Measurements from ENCODE around the gene DDX20. TPM values are rescaled to one million over a fixed set of nuclear protein-coding genes. Genes with fewer than 3 reads are reported as not detected.

Gene DDX20
- total and polyA plus RNA-seq, 2 of the 8 experiments (the other 6 are each of a cell fraction or from before 2014, with no cell fraction given): 7.5 to 24.7 TPM

DNA sequence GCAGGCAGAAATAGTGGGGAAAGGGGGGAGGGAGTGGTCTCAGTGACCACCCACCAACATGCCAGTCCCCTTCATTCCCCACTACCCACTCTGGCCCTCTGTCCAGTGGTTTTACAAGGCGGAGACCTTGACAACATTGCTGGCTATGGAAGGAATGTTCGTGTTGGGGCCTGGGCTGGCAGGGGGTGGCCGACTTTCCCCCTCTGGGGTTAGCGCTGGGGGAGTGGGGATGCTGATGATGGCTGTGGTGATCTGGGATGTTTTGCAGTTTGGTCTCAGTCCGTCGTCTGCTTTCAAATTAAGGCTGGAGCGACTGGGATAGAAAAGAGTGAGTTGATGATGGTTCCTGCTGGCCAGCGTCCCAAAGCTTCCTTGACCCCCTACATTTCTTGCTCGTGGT is 20.3 kb downstream of the DDX20 start:
- no peaks in the 10 kb centered on the region for H3K9me3 ChIP-seq (ENCODE audit: insufficient read depth in 2 of 2, low read depth in 1 of 2, low read length in 1 of 2)
- no peak for FAIRE-seq
- H4K8ac ChIP-seq (ENCODE audit: extremely low read depth, insufficient read depth, low read length): no peak overlapping the region
- H3K4me2 ChIP-seq (ENCODE audit: insufficient read depth in 1 of 2, low read depth in 2 of 2, low read length in 2 of 2): no peak overlapping the region
- ChIA-PET POLR2A (ENCODE audit: partially characterized antibody) (interaction anchor here (1.1 kb wide), 1 partner anchor 13 kb away, joined by 4 read pairs; no protein-coding TSS in a partner anchor), CTCF (ENCODE audit: partially characterized antibody) (no interaction called here)
- H3K79me2 ChIP-seq (ENCODE audit: control insufficient read depth in 1 of 2, insufficient read depth in 2 of 2, low read length in 2 of 2): no peaks in the 10 kb centered on the region
- no peak overlapping the region for H3K9ac ChIP-seq (replicated peaks in 1 of 4; ENCODE audit: extremely low read depth in 1 of 4, low read depth in 3 of 4, low read length in 3 of 4)
- H3K23ac ChIP-seq (ENCODE audit: insufficient read length): no peak overlapping the region
- TF ChIP-seq GTF2F1 (IDR thresholded peaks at IDR 0.05; ENCODE audit: borderline replicate concordance, low read depth, low read length): no peak
- TF ChIP-seq EGR1 (IDR thresholded peaks at IDR 0.05; ENCODE audit: borderline replicate concordance, low read depth, low read length): no peak
- no peak for TF ChIP-seq RNF2 (IDR thresholded peaks at IDR 0.05; ENCODE audit: borderline replicate concordance, low read depth, low read length, missing control alignments, poor library complexity, severe bottlenecking)
- TF ChIP-seq BCL11A (IDR thresholded peaks at IDR 0.05; ENCODE audit: low read depth in 2 of 2, low read length in 2 of 2): no peak
- H4K91ac ChIP-seq (replicated peaks; ENCODE audit: insufficient read length, low read length): no peak overlapping the region
- no peak overlapping the region for H2AK5ac ChIP-seq (ENCODE audit: low read depth, low read length)
- H3K14ac ChIP-seq (ENCODE audit: insufficient read length): no peak overlapping the region
- H3K36me3 ChIP-seq (ENCODE audit: control insufficient read depth in 2 of 4, insufficient read depth in 4 of 4, low read length in 3 of 4): no peaks in the 10 kb centered on the region
- 0 out of 2 replicates have a peak overlapping the region, but pooled peaks have one; percentile 11 for H2BK20ac ChIP-seq (ENCODE audit: low read length)
- H3K79me1 ChIP-seq (ENCODE audit: low read depth, low read length): no peaks in the 10 kb centered on the region
- no peak for DNase-seq (ENCODE audit: low read depth in 1 of 2, low spot score in 2 of 2)
- H2BK5ac ChIP-seq (ENCODE audit: low read depth, low read length): peak overlapping the region; percentile 20; the same call in 1 of the 2 replicates
- WGBS, 2 experiments (ENCODE audit: extremely low coverage in 1 of 2, insufficient coverage in 1 of 2, insufficient read length in 1 of 2, insufficient replicate concordance in 2 of 2, low coverage in 1 of 2, low lambda C conversion rate in 2 of 2, missing lambda C conversion rate in 1 of 2): 85% methylated on average over 7 of the region's 9 CpGs; no CpG with 5 or more reads in 1 of the 2 experiments
- no peak overlapping the region for H2BK12ac ChIP-seq (ENCODE audit: low read depth, low read length)
- no peak overlapping the region for H3K18ac ChIP-seq (ENCODE audit: extremely low read depth, low read length)
- no peak overlapping the region for H2AFZ ChIP-seq (ENCODE audit: low read length)
- H3K23me2 ChIP-seq (ENCODE audit: low read depth, low read length): peaks cover 4% of the 10 kb centered on the region; the same call in 1 of the 2 replicates
- H3K4ac ChIP-seq (replicated peaks; ENCODE audit: insufficient read length, low read depth, low read length): no peak overlapping the region
- H4K20me1 ChIP-seq (replicated peaks in 1 of 2; ENCODE audit: control insufficient read depth in 1 of 2, insufficient read depth in 2 of 2, low read length in 2 of 2): no peaks in the 10 kb centered on the region
- no peak overlapping the region for H2BK120ac ChIP-seq (replicated peaks; ENCODE audit: low read depth, low read length)
- H3K56ac ChIP-seq (replicated peaks; ENCODE audit: insufficient read length, low read depth, low read length): no peak overlapping the region
- no peaks in the 10 kb centered on the region for H3K27me3 ChIP-seq (replicated peaks in 1 of 4; ENCODE audit: control insufficient read depth in 3 of 4, extremely low read depth in 1 of 4, insufficient read depth in 3 of 4, low read length in 3 of 4)
- no peak overlapping the region for H4K5ac ChIP-seq (ENCODE audit: insufficient read length, low read depth, low read length)
- peaks cover 0 to 3% (median 3%) of the 10 kb centered on the region in 4 experiments; a peak in 3 of 7 replicates for H3K4me1 ChIP-seq (replicated peaks in 1 of 4; ENCODE audit: control insufficient read depth in 3 of 4, insufficient read depth in 4 of 4, low read length in 3 of 4)
- H2BK15ac ChIP-seq (ENCODE audit: low read length): no peak overlapping the region
- H3K27ac ChIP-seq (ENCODE audit: low read depth, low read length): no peak overlapping the region
- no peak overlapping the region for H3K4me3 ChIP-seq (ENCODE audit: extremely low read depth in 1 of 4, insufficient read depth in 2 of 4, low read depth in 3 of 4, low read length in 4 of 4)
